Skin epidermis (tissue), 12 donors: ENCODE data around the gene TRPC4AP.
"Not testable (repeated sequence)": the region's sequence is repeated elsewhere in the genome, so short reads cannot be mapped to it uniquely, and the experiment has no call there.

Source experiments
- H3K27ac ChIP-seq, 21 experiments: fragments of 200-600 bp; sonication (generic) in 11 of 21; one replicate each; pipeline ENCODE4 v1.5.0; 2020; ENCODE audit warnings: mild to moderate bottlenecking in 3 of 21, inconsistent platforms in 2 of 21, moderate library complexity in 2 of 21
- H3K4me3 ChIP-seq, 7 experiments: fragments of 200-600 bp; sonication (generic) in 2 of 7; one replicate each; pipeline ENCODE4 v1.5.0; 2020; ENCODE audit warnings: inconsistent platforms in 2 of 7, mild to moderate bottlenecking in 2 of 7, moderate library complexity in 1 of 7

The TRPC4AP gene

DNA sequence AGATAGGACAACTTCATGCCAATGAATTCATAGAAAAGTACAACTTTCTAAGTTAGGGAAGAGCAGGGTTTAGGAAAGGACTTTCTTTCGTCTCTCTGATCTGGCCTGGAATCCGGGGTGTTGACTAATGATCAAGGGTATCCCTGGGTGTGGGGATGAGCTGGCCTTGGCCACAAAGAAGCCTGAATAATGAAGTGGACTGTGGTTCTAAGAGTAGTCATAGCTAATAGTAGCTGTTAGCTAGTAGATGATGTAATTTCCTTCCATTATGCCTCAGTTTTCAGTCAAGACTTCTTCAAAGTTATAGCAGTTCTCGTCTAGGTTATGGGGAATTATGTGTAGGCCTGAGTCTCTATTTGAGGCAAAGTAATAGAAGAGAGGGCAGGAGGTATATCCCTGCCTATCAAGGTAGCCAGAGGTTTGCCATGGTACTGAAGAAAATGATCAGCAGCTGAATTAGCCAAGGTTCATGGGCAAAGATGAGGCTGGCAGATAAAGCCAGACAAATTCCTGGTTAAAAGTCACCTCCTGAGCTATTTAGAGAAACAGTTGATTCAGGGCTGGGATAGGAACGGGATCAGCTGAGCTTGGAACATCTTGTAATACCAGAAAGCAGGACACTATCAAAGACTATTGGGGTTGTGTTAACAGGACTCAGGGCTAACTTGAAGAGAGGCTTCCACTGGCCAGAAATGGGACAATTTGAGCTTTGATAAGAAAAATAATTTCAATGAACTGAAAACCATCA, 18.7 kb upstream of the TRPC4AP start:
- Histone ChIP-seq H3K4me3 (no peak overlapping the region), H3K27ac (peak overlapping the region in 2 of 21 experiments; percentile 12 to 29)

DNA sequence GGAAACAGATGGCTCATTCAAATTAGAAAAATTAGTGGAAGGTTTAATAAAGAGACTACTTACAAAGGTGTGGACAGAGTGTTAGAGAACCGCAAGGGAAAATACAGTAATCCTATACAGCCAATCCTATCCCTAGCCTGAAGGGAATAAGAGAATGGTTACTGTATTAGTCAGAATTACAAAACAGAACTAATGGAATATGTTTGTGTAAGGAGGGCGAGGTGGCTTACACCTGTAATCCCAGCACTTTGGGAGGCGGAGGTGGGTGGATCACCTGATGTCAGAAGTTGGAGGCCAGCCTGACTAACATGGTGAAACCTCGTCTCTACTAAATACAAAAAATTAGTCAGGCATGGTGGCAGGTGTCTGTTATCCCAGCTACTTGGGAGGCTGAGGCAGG, 16.3 kb upstream of the TRPC4AP start:
- no peak overlapping the region for H3K27ac ChIP-seq
- H3K4me3 ChIP-seq = no peak overlapping the region

DNA sequence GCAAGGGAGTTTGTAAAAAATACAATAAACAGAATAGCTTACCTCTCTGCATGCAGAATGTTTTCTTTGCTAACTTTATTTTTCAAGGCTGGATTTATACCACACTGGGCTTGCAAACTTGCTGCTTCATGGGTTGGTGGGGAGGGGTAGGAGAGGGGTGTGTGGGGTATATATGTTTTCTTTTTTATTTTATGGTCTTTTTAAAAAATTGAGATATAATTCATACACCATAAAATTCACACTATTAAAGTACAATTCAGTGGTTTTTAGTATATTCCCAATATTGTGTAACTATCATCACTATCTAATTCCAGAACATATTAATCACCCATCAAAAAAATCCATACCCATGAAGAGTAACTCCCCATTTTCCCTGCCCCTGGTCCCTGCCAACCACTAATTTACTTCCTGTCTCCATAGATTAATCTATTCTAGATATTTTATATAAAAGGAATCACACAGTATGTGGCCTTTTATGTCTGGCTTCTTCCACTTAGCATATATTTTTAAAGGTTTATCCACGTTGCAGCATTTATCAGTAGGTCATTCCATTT, 14.3 kb upstream of the TRPC4AP start:
- no peak overlapping the region for H3K4me3 ChIP-seq
- H3K27ac ChIP-seq = no peak overlapping the region

GRCh38 chr20:35104685-35105295, 12.2 kb upstream of the TRPC4AP start:
- Histone ChIP-seq H3K4me3 (no peak overlapping the region), H3K27ac (no peak overlapping the region)

DNA sequence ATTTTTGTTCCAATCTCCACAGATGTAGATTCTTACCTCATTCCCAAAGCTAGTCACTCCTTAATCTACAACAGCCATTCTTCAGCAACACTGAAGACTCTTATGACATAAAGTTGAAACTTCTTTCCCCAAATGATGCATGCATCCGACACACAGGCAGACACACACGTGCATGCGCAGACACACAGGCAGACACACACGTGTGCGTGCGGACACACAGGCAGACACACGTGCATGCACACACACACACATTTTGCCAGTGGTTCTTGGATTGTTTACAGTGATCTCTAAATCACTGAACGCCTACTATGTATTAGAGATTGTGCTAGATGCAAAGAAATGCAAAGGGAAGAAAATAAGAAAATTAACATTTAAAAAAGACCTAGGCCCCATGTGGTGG, 9.0 kb upstream of the TRPC4AP start:
- Histone ChIP-seq H3K27ac (peak overlapping the region in 1 of 21 experiments; percentile 1), H3K4me3 (no peak overlapping the region)

- peak overlapping the region in 20 of 21 experiments; percentile 83 to 99 (median 96) for H3K27ac ChIP-seq
- peak overlapping the region; percentile 79 to 97 (median 94) for H3K4me3 ChIP-seq
These were observed 769 bp upstream of the TRPC4AP start for GRCh38 chr20:35093267-35093884.

DNA sequence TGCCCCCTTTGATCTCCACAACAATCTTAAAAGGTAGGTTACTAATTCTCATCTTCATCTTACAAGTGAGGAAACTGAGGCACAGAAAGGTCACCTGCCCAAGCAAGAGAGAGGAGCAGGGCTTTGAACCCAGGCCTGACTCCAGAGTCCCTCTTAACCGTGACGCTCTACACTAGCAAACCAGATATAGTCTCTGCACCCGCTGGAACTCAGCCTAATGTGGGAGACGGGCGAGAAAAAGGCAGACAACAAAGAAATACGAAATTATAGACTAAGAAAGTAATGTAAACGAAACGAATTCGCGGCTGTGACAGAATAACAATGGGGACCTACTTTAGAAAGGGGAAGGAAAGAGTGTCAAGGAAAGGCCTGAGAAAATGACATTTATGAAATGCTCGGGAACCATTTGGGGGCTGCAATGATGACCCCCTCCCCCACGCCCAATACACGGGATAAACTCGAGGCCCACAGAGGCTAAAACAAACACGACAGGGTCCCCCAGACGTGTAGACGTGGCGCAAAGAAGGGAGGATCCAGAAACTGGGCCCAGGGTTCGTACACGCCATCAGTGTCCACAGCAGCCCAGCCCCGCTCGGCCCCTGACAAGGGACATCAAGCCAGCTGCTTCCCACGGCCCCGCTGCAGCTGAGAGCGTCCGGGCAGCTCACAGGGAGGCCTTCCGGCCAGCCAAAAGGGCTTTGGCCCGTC, 637 bp downstream of the TRPC4AP start:
- peak overlapping the region; percentile 83 to 99 (median 95) for H3K27ac ChIP-seq
- H3K4me3 ChIP-seq = peak overlapping the region; percentile 79 to 97 (median 94)

GRCh38 chr20:35088231-35089145, 4.1 kb downstream of the TRPC4AP start:
- H3K4me3 ChIP-seq = no peak overlapping the region
- peak overlapping the region in 4 of 21 experiments; percentile 17 to 59 (median 40) for H3K27ac ChIP-seq

DNA sequence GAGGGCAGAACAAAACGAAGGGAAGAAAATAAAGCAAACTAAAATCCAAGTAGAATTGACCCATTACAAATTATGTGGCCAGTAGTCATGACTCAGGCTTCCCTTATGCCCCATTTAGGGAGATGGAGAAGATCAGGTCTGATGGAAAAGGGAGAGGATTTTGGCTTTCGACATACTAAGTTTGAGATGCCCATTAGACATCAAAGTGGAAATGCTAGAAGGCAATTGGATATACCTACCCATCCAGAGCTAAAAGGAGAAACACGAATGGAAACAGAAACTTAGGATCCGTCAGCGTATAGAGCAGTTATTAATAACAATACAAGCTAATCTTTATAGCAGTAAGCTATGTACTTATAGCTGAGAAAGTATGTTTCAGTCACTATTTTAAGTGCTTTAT, 4.8 kb downstream of the TRPC4AP start:
- Histone ChIP-seq H3K27ac (peak overlapping the region in 2 of 21 experiments; percentile 31 to 59), H3K4me3 (no peak overlapping the region)

DNA sequence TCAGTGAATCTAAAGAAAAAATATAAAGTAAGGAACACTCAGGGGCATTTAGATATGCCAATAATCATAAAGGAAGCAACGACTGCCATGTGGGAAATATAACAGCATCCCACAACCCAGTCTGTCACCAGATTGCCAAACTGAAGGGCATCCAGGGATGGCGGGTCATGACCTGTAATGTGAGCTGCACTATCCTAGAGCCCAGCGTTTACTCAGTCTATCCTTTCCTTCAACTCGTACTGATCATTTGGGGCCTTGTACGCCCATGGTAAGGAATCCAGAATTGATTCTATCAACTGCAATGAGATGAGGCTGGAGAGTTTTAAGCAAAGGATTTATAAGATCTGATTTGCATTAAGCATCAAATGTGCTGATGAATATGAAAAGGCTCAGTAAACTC, 5.3 kb downstream of the TRPC4AP start:
- no peak overlapping the region for H3K27ac ChIP-seq
- H3K4me3 ChIP-seq = no peak overlapping the region

DNA sequence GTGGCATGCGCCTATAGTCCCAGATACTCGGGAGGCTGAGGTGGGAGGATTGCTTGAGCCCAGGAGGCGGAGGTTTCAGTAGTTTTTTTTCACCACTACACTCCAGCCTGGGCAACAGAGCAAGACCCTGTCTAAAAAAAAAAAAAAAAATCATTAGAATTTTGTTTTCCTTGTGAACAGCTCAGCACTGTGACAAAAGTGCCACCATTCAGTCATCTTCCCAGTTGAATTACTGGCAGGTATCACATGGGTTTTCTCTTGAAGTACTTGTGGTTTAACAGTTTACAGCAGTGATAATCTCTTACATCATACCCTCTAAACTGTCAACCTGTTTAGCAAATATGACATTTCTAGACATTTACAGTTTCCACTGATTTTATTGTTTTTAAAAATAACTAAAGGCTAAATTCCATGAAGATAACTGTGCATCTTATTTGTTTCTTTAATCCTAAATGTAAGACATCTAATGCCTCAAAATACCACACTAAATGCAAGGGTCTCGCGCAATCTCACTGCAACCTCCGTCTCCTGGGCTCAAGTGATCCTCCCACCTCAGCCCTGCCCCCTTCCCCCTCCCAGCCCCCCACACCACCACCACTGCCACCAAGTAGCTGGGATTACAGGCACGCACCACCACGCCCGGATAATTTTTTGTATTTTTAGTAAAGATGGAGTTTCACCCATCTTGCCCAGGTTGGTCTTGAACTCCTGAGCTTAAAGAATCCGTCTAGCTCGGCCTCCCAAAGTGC, 7.0 kb downstream of the TRPC4AP start:
- Histone ChIP-seq H3K27ac (no peak overlapping the region), H3K4me3 (no peak overlapping the region)

- H3K4me3 ChIP-seq = no peak overlapping the region
- H3K27ac ChIP-seq = no peak overlapping the region
These were observed 7.6 kb downstream of the TRPC4AP start for GRCh38 chr20:35084998-35085397.

- H3K27ac ChIP-seq, H3K4me3 ChIP-seq: not testable (repeated sequence)
These were observed 12.3 kb downstream of the TRPC4AP start for GRCh38 chr20:35080348-35080642.

DNA sequence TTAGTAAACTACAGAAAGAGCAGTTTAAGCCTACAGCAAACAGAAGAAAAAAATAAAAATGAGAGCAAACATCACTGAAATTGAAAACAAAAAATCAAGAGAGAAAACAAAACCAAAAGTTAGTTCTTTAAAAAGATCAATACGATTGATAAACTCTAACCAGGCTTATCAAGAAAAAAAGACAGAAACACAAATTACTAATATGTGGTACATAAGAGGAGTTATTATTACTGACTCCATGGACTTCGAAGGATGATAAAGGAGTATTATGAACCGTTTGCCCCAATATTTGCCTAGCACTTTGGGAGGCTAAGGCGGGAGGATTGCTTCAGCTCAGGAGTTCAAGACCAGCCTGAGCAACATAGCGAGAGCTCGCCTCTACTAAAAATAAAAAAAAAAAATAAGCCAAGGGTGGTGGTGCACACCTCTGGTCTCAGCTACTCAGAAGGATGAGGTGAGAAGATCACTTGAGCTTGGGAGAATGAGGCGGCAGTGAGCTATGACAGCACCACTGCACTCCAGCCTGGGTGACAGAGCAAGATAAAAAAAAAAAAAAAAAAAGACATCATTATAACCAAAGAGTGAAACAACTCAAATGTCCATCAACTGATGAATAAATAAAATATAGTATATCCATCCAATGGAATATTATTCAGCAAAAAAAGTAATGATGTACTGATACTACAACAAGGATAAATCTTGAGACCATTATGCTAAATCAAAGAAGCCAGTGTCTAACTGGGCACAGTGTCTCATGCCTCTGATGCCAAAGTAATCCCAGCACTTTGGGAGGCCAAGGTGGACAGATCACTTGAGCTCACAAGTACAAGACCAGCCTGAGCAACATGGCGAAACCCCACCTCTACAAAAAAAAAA, 12.9 kb downstream of the TRPC4AP start:
- H3K27ac ChIP-seq = no peak overlapping the region
- H3K4me3 ChIP-seq = no peak overlapping the region

- Histone ChIP-seq H3K4me3 (no peak overlapping the region), H3K27ac (no peak overlapping the region)
These were observed 14.7 kb downstream of the TRPC4AP start for GRCh38 chr20:35077872-35078271.

DNA sequence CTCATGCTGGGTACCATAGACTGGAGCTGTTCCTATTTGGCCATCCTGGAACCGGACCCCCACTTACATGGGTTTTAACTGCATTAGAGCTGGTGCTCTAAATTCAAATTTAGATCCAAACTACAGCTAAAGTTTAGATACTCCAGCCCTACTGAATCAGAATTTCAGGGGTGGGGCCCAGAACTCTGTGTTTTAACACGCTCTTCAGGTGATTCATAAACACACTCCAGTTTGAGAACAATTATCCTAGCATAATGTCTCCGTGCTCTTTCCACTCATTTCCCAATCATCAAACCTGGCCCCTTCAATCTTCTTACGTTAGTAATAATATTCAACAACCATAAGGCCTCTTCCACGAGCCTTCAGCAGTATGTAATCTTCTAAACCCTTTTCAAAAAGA, 15.3 kb downstream of the TRPC4AP start:
- H3K27ac ChIP-seq = peak overlapping the region in 1 of 21 experiments; percentile 19
- no peak overlapping the region for H3K4me3 ChIP-seq

DNA sequence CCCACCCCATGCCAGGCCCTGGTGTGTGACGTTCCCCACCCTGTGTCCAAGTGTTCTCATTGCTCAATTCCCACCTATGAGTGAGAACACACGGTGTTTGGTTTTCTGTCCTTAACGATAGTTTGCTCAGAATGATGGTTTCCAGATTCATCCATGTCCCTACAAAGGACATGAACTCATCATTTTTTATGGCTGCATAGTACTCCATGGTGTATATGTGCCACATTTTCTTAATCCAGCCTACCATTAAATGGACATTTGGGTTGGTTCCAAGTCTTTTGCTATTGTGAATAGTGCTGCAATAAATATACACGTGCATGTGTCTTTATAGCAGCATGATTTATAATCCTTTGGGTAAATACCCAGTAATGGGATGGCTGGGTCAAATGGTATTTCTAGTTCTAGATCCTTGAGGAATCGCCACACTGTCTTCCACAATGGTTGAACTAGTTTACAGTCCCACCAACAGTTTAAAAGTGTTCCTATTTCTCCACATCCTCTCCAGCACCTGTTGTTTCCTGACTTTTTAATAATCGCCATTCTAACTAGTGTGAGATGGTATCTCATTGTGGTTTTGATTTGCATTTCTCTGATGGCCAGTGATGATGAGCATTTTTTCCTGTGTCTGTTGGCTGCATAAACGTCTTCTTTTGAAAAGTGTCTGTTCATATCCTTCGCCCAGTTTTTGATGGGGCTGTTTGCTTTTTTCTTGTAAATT, 21.0 kb downstream of the TRPC4AP start:
- H3K4me3 ChIP-seq = not testable (repeated sequence)

More for the DNA sequence above, 21.0 kb downstream of the TRPC4AP start:
- H3K27ac ChIP-seq = not testable (repeated sequence)
